Peyer's patch (tissue), 4 donors: ENCODE measurements around the gene FXN.

Experiments
- POLR2A ChIP-seq, 2 donors: fragments of 450-650 bp; IDR thresholded peaks; one replicate each; pipeline ENCODE4 v1.5.1; 2017; ENCODE audit warnings: antibody characterized with exemption in 2 of 2, mild to moderate bottlenecking in 2 of 2, moderate library complexity in 2 of 2
- TF ChIP-seq, protein P1 (sequence below), 6 experiments: fragments of 450-650 bp in 4 of 6; fragments of 200-600 bp in 2 of 6; sonication (generic) in 1 of 6; IDR thresholded peaks; one replicate each; pipeline ENCODE4 v1.5.1; 2017 to 2019; ENCODE audit warnings: antibody characterized with exemption in 6 of 6, mild to moderate bottlenecking in 3 of 6, moderate library complexity in 1 of 6

DNA sequence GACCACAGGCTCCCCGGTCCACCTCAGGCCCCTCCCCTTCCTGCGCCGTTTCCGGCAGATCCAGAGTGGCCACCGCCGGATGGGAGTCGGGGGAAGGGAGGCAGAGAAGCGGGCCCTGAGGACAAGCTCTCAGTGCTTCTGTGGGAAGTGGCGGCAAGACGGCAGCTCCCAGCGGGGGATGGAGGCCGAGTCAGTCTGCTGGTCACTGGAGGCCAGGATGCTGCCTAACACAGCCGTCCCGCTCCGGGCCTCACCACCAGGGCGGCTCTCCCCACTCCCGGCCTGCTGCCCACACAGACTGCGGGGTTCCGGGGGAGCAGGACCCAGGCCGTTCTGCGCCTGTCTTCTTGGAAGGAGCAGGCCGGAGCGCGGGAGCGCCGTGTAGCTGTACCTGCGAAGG lies 31.4 kb downstream of the FXN start:
- TF ChIP-seq, protein P1, sequence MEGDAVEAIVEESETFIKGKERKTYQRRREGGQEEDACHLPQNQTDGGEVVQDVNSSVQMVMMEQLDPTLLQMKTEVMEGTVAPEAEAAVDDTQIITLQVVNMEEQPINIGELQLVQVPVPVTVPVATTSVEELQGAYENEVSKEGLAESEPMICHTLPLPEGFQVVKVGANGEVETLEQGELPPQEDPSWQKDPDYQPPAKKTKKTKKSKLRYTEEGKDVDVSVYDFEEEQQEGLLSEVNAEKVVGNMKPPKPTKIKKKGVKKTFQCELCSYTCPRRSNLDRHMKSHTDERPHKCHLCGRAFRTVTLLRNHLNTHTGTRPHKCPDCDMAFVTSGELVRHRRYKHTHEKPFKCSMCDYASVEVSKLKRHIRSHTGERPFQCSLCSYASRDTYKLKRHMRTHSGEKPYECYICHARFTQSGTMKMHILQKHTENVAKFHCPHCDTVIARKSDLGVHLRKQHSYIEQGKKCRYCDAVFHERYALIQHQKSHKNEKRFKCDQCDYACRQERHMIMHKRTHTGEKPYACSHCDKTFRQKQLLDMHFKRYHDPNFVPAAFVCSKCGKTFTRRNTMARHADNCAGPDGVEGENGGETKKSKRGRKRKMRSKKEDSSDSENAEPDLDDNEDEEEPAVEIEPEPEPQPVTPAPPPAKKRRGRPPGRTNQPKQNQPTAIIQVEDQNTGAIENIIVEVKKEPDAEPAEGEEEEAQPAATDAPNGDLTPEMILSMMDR (IDR thresholded peaks at IDR 0.05) = no peak
- no peak for TF ChIP-seq POLR2A (IDR thresholded peaks at IDR 0.05)
